A204.1 (cell line): ENCODE data around the gene C6orf89.
"Not testable (repeated sequence)": the region's sequence is repeated elsewhere in the genome, so short reads cannot be mapped to it uniquely, and the experiment has no call there.

ENCODE experiments used
- FAIRE-seq: peaks from 2 replicates; lab custom pipeline; 2012; peaks lifted over from hg19 to GRCh38; lab: Jason Lieb, UNC

Gene C6orf89

DNA sequence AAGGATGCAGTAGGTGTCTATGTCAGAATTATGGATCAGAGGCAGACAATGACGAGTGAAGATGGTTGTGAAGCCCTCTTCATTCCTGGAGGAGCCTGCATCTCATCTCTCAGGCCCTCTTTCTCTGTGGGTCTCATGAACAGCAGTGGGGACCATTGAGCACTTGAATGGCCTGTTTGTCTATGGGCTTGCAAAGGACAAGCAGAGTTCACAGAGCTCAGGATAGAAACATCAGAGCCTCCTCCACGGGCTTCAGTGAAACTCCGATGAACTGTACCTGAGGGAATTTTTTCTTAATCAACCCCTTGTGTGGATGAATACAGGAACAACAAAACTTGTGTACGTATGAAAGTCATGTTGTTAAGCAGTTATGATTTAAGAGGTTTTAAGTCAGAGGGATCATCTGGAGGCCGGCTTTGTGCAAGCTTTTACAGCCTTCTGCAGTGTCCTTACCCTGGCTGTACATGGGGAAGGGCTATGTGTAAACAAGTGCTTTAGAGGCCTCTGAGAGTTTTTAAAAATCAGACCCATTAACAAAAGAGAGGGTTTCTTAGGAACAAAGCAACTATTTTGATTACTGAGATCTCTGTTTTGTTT, 39.1 kb downstream of the C6orf89 start:
- no peak for FAIRE-seq

DNA sequence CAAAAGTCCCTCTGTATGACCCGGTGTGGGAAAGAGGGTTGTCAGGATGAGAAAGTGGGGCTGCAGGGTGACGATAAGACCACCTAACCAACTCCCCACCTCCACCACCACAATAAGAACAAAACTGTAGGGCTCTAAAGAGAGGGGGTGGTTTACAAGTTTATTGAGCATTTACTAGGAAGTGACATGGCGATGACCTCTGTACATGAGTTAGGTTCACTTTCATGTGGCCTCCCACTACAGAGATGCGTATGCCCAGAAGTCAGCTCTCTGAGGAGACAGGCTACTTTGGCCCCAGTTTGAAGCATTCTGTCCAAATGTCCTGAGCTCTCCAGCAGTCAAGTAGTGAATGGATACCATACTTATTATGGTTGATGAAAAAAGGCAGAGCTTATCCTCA, 40.1 kb downstream of the C6orf89 start:
- FAIRE-seq, result no peak

DNA sequence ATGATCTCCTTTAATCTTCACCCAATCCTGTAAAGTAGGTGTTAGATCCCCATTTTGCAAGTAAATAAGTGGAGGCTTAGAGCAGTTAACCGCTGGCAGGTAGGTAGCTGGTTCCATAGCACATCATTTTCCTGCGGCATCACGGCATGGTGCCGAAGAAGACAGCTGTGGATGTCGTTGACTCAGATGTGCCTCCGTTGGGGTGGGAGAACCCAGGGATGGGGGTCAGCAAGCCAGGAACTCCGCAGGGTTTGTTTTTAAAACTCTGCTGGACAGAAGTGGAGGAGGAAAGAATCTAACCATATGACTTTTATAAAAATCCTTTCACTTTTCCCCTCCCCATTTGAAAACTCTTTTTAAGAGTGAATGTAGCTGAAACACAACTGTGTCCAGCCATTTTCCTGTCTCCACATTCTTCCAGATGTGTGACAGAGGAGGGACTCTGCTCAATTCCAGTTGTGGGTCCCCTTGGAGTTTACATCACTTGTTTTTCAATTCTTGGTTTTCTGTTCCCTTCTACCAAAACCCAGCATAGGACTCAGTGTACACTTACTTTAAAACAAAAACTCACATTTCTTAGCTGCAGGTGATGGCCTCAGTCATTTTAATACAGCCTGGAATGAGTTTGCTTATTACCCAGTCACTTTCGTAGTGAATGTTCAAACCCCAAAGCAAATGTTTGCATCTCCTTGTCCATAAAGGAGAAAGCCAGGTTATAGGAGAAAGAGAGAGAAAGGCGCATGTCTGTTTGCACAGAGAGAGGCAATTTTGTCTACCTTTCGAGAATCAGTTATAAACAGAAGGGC, 41.2 kb downstream of the C6orf89 start:
- no peak for FAIRE-seq

DNA sequence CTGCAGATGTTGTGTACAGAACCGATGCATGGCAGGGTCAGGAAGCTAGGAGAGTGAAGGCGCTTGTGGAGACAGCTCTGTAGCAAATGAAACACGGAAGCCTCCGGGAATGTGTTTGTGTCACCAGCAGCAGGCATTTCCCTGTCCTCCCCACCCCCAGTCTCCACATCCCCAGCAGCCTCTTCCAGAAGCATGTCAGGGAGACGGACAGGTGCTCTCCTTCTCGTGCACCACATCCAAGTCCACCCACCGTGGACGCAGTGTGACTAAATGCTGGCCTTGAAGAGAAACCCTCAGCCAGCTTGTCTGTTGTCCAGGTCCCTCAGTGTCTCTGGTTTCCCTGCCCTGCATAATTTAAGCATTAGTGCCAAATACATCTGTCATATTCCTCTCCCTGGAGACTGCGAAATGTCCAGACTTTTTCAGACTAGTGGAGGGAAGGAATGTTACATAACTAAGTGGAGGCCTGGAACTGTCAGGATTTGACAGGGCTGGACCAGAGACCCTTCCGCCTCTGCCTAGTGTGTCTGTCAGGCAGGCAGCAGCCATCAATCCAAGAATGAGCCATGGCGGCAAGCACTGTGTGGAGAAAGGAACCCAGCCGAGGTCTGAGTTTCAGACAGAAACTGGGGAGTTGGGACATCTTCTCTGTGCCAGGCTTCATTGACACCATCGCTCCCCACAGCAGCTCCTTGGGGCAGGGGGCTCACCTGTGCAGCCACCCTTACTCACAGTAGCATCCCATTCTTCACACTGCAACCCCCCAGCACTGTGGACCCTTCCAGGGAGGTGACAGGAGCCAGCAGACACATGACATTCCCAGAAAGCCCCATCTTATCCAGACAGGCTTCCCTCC, 42.2 kb downstream of the C6orf89 start:
- no peak for FAIRE-seq

DNA sequence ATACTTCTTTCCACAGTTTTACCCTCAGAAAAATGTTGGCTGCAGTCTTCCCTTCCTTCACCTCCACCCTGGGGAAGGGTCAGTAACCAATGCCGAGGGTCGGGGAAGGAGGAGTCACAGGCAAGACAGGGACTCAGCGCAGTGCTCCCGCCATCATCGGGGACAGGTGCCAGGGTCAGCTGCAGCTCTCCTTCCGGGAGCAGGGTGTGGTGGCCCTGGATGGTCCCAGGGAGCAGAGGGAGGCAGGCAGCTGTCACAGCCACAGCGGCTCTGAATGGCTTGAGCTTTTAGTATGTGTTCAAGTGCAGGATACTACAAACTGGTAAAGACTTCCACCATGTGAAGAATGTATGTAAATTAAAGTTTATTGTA, 42.8 kb downstream of the C6orf89 start:
- no peak for FAIRE-seq

DNA sequence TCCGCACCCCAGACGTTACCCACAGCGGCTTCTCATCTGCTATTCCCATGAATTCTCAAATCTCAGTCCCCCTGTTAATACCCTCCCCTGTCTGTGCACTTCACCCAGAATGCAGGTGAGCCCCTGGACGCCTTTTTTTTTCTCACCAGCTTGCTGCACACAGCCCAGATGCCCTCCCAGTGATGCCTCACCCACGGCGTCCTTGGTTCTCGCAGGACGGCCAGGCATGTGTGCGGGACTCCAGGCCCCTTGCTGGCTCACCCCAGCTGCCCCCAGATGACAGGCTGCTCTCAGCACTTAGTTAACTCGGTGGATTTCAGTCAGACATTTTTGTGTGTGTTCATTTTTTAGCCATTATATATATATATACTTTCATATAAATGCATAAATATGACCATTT, 43.4 kb downstream of the C6orf89 start:
- no peak for FAIRE-seq

DNA sequence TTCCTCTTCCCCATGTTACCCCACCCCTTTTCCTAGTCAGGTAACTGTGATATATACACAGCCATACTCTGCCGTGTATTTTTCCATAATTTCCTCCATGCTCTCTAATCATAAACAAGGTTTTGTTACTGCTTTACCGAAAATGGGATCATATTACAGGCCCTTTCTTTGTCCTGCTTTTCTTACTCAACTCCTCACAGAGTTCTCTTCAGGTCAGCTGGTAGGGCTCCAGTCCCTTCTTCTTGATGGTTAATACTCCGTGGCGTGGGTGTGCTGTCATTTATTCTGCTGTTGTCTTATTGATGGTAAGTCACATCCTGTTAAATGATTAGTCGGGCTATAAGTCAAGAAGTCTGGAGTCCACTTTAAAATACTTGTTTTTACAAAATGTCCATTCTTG, 43.9 kb downstream of the C6orf89 start:
- no peak for FAIRE-seq

DNA sequence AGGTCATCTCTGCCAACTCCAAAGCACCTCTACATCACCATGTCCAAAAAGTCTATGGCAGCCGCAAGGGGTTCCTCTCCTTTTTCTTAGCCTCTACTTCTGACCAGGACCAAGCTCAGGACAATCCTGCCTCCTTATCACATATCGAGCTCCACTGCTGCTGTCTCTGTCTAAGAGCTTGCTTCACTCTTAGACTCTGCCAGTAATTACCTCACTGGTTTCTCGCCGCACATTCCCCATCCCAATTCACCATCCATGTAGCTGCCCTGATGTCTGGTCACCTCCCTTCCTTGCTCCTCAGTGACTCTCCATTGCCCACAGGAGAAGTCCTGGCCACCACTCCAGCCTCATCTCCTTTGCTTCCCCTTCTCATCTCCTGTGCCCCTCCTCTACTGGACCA, 44.7 kb downstream of the C6orf89 start:
- no peak for FAIRE-seq

DNA sequence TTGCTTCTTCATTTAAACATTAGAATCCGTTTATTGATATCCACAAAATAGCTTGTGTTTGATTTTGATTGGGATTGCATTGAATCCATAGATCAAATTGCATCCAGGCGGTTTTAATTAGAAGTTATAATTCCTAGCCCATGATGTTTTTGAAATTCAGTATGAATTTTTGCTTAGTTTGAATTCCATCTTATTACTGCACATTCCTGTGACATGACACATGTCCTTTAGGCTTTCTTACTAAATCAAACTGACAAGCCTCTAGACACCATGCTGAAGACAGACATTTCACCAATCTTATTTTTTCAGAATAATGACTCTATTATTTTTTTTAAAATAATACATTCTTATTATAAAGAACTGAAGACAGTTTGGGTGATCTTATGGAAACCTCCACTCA, 47.4 kb downstream of the C6orf89 start:
- FAIRE-seq, result no peak

DNA sequence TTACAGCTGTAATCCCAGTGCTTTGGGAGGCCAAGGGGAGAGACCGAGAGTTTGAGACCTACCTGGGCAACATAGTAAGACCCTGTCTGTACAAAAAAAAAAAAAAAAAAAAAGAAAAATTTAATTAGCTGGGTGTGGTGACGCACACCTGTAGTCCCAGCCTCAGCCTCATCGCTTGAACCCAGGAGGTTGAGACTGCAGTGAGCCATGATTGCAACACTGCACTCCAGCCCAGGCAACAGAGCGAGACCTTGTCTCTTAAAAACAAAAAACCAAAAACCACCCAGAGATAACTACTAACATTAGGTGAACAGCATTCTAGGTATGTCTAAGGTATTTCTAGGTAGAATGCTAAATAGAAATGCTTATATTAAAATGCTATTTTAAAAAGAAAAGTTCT, 47.8 kb downstream of the C6orf89 start:
- no peak for FAIRE-seq

DNA sequence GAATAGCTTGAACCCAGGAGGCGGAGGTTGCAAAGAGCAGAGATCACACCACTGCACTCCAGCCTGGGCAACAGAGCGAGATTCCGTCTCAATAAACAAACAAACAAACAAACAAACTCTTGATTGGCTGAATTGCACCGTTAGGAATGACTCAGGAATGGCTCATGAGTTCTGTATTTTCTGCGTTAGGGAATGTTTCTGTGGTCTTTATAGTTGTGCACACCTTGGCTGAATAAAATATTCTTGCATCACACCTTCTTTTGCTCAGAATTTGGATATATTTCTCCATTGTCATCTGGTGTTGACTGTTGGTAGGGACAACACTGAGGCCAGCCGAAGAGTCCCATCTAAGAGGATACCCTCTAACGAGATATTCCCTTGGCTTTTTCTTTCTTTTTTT, 49.1 kb downstream of the C6orf89 start:
- no peak for FAIRE-seq

DNA sequence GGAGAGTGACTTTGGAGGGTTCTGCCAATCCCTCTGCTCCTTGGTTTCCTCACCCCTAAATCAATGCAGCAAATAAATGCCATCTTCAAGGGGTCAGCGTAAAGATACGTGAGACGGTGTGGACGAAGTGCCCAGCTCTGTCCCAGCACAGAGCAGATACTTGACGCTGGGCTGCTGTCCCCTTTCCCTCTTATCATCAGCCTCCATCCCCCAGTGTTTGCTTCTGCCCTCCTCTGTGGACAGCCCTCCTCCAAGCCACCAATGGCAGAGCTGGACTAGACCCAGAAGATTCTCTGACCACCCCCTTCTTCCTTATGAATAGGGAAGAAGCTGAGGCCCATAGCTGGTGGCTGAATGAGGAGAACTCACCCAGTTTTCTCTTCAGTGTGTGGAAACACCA, 51.1 kb downstream of the C6orf89 start:
- no peak for FAIRE-seq

DNA sequence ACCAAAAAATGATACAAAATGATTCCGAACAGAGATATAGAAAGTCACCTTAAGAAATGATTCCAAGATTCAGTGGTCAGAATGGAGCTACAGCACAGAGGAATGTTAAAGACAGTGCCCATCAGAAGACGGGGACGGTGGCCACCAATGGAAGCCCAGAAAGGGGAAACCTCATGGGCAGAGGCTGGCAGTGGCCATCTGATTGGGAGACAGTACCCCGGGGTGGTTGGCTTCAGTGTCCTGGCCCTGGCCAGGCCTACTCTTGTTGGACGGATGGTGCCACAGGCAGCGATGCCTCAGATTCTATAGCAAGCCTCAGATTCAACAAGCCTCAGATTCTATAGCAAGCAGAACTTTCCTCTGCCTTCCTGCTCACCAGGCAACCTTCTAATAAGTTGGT, 52.1 kb downstream of the C6orf89 start:
- FAIRE-seq, result no peak

DNA sequence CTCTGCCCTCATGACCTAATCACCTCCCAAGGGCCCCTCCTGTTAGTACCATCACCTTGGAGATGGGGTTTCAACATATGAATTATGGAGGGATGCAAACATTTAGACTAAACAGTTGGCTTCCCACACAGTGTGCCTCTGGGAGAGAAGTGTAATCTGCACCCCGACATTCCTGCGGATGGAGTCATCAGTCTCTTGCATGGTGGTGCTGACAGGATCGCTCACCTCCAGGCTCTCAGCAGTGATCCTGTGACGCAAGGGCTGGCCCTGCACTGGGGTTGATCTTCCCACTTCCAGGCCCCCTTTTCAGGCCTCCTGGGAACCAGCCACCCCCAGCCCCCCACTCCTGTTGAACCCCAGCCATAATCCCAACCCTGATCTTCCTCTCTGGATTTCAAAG, 52.8 kb downstream of the C6orf89 start:
- no peak for FAIRE-seq

DNA sequence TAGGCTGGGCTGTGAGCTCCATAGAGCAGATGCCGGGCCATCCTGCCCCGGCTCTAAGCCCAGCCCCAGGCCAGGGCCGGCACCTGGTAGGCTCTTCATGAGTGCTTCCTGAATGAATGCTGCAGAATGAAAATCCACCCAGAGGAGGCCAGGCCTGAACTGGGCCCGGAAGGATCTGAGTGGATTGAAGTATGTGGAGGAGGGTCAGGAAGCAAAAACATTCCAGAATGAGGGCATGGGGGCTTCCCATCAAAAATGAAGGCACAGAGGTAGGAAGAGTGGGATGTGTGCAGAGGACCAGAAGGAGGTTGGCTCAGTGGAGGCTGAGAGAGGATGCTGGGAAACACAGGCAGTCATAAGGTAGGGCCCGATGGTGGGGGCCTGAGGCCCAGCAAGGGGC, 53.3 kb downstream of the C6orf89 start:
- FAIRE-seq, result not testable (repeated sequence)

DNA sequence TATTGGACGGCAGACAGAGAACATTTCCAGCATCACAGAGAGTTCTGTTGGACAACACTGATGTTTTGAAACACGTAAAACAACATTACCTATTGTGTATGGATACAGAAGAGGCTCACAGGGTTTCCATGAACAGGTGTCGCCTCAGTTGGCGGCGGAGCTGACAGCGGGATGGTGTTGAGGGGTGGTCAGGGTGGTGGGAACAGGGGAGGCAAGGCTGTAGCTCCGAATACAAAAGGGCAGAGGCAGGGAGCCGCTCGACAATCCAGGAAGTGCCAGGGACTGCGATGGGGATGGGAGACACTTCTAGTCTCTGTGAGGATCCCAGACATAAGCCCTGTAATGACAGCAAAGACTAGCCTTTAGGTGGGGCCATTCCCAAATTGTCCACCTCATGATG, 54.3 kb downstream of the C6orf89 start:
- no peak for FAIRE-seq

DNA sequence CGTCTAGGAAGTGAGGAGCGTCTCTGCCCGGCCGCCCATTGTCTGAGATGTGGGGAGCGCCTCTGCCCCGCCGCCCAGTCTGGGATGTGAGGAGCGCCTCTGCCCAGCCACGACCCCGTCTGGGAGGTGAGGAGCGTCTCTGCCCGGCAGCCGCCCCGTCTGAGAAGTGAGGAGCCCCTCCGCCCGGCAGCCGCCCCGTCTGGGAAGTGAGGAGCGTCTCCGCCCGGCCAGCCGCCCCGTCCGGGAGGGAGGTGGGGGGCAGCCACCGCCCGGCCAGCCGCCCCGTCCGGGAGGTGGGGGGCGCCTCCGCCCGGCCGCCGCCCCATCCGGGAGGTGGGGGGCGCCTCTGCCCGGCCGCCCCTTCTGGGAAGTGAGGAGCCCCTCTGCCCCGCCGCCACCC, 55.8 kb downstream of the C6orf89 start:
- not testable (repeated sequence) for FAIRE-seq

DNA sequence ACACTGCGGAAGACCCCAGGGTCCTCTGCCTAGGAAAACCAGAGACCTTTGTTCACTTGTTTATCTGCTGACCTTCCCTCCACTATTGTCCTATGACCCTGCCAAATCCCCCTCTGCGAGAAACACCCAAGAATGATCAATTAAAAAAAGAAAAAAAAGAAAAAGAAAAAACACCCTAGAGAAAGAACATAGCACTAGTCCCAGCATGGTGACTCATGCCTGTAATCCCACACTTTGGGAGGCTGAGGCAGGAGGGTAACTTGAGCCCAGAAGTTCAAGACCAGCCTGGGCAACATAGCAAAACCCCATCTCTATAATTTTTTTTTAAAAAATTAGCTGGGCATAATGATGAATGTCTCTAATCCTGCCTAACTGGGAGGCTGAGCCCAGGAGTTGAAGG, 56.6 kb downstream of the C6orf89 start:
- FAIRE-seq, result not testable (repeated sequence)

DNA sequence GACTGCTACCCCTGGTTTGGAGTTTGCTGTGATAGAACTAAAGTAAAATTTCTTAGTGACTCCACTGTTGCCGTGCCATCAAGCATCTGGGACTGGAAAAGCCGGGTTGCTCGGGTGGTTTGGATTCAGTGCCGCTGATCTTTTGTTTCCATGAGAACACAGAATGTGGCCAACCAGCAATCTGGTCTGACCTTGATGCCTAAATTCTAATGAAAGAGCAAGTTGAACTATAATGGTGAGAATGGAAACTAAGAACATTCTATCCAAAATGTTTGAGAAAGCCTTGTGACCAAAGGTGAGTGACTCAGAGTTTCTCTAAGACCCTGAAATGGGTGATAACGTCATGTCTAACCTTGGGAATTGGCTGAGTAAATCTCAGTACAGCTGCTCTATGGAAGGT, 58.9 kb downstream of the C6orf89 start:
- FAIRE-seq, result no peak

DNA sequence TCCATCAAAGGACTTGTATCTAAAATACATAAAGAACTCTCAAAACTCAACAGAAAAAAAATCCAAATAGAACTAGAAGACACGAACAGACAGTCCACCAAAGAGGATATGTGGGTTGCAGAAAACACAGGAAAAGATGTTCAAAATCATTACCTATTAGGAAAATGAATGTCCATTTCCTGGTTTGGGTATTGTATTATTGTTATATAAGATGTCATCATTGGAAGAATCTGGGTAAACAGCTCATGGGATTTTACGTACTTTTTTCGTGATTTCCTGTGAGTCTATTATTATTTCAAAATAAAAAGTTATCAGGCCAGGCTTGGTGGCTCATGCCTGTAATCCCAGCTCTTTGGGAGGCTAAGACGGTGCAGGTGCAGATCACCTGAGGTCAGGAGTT, 59.5 kb downstream of the C6orf89 start:
- FAIRE-seq, result no peak

DNA sequence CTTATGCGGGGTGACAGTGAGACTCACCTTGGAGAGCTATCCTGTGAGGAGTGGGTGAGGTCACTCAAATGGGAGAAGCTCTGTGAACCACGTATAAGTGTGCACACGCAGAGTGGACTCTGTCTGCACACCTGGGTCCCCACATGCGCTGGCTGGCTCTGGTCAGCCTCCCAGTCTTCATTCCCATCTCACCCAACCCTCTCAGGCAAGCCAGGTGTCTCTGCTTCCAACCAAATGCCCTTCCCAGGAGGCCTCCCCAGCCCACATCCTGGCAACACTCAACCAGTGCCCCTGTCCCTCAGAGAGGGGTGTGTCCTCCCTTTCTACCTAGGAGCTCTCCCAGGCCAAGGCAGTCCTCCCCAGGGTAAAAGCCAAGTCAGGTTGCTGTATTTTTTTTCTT, 60.8 kb downstream of the C6orf89 start:
- FAIRE-seq, result no peak

DNA sequence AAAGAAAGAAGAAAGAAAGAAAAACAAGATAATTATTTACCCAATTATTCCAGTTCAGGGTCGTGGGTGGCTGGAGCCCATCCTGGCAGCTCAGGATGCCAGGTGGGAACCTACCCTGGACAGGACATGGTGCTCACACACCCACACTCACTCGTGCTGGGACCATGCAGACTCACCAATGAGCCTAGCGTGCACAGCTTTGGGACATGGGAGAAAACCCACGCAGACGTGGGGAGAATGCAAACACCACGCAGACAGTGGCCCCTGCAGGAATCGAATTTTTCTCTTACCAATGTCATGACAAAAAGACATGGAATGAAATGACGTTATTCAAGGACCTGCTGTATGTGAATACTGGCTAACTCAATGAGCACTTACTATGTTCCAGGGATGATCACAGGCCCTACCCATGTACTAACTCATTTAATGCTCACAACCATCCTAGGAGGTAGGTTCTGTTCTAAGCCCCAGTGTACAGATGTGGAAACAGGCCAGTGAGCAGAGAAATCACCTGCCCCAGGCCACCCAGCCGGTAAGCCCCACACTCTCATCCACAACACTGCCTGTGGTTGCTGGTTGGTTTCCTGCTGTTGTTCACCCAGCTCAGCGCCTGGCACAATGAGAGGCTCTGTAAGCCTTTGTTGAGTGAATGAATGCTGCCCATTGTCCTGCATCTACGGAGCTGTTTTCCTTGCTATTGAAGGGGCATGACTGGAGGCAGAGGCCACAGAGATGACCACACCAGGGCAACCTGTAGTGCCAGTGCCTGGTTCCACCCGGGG, 62.0 kb downstream of the C6orf89 start:
- FAIRE-seq, result no peak

DNA sequence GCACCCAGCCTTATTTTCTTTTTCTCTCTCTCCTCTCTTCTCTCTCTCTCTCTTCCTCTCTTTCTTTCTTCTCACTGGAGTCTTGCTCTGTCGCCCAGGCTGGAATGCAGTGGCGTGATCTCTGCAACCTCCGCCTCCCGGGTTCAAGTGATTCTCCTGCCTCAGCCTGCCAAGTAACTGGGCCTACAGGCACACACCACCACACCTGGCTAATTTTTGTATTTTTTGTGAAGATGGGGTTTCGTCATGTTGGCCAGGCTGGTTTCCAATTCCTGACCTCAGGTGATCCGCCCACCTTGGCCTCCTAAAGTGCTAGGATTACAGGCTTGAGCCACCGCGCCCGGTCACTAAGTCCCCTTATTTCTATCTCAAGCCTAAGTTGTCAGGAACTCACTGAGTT, 63.3 kb downstream of the C6orf89 start:
- FAIRE-seq, result not testable (repeated sequence)
